ENCODE measurements around the gene CBX2. TPM values are rescaled to one million over a fixed set of nuclear protein-coding genes. Genes with fewer than 3 reads are reported as not detected.
A peak's percentile ranks its signal among the peaks of the same experiment; 100 is the strongest.

The CBX2 gene
- total RNA-seq, 1 experiment from 2014 or later: 79.4 TPM

GRCh38 chr17:79788989-79789942 lies 11.3 kb downstream of the CBX2 start:
- H3K18ac ChIP-seq (ENCODE audit: insufficient read length, low read depth, low read length): peak overlapping the region; percentile 85
- H3K9me3 ChIP-seq (ENCODE audit: control insufficient read depth, low read depth, low read length): no peaks in the 10 kb centered on the region
- DNase-seq: peak; percentile 93
- no peak overlapping the region for H2BK120ac ChIP-seq (ENCODE audit: low read depth, low read length, poor library complexity, severe bottlenecking)
- H2BK5ac ChIP-seq (ENCODE audit: insufficient read length, low read length): no peak overlapping the region
- H4K5ac ChIP-seq (ENCODE audit: insufficient read length, low read depth, low read length): no peak overlapping the region
- peaks cover 8% of the 10 kb centered on the region for H3K4me1 ChIP-seq (ENCODE audit: insufficient read depth, low read length)
- H3K36me3 Mint-ChIP-seq (ENCODE audit: insufficient read depth in 1 of 3, low read depth in 3 of 3): peaks cover 4 to 18% (median 10%) of the 10 kb centered on the region in 3 experiments; a peak in 6 of 7 replicates
- no peaks in the 10 kb centered on the region for H3K79me1 ChIP-seq (ENCODE audit: insufficient read depth, low read depth, low read length, poor library complexity, severe bottlenecking)
- H2AK5ac ChIP-seq (ENCODE audit: insufficient read length, low read length): no peak overlapping the region
- TF ChIP-seq CTCF (conservative IDR thresholded peaks at IDR 0.05): no peak
- H4K91ac ChIP-seq (ENCODE audit: insufficient read length, low read depth, low read length): no peak overlapping the region
- H3K4me2 ChIP-seq (ENCODE audit: insufficient read depth, insufficient read length, low read length): peak overlapping the region; percentile 54
- peaks cover 6% of the 10 kb centered on the region for H3K23me2 ChIP-seq (ENCODE audit: insufficient read length, low read depth, low read length, poor library complexity, severe bottlenecking)
- H2BK15ac ChIP-seq (ENCODE audit: low read depth, low read length): no peak overlapping the region
- no peak overlapping the region for H3T11ph ChIP-seq (ENCODE audit: low read length)
- H3K4me1 Mint-ChIP-seq: peaks cover 38 to 57% of the 10 kb centered on the region in 2 experiments
- no peak overlapping the region for H3K4ac ChIP-seq (ENCODE audit: low read depth, low read length)
- H3K56ac ChIP-seq (ENCODE audit: insufficient read length, low read depth, low read length): no peak overlapping the region
- H2AFZ ChIP-seq (ENCODE audit: low read length): no peak overlapping the region
- H2BK20ac ChIP-seq (ENCODE audit: low read depth, low read length, poor library complexity, severe bottlenecking): no peak overlapping the region
- H3K27me3 ChIP-seq (ENCODE audit: insufficient read depth, low read length): peaks cover 51% of the 10 kb centered on the region
- peak overlapping the region; percentile 61; the same call in 1 of the 2 replicates for H3K14ac ChIP-seq (ENCODE audit: insufficient read depth, low read length)
- H3K4me3 Mint-ChIP-seq: peak overlapping the region; percentile 59 to 70
- H3K79me2 ChIP-seq (ENCODE audit: insufficient read depth, low read length): no peaks in the 10 kb centered on the region
- H3K27ac Mint-ChIP-seq: peak overlapping the region in 1 of 3 experiments; percentile 62; a peak in 1 of 7 replicates
- H2BK12ac ChIP-seq (ENCODE audit: insufficient read length, low read depth, low read length): no peak overlapping the region
- H3K23ac ChIP-seq (ENCODE audit: insufficient read length, low read depth, low read length): no peak overlapping the region
- H3K9ac ChIP-seq (ENCODE audit: extremely low read depth, insufficient read length, low read length): no peak overlapping the region
- no CpG with 5 or more reads among the region's 52 CpGs for WGBS (ENCODE audit: extremely low coverage, insufficient read length, low lambda C conversion rate)
- H3K27me3 Mint-ChIP-seq (ENCODE audit: low read depth): peaks cover 86% of the 10 kb centered on the region
- no peak overlapping the region for H4K8ac ChIP-seq (replicated peaks; ENCODE audit: insufficient read length, low read depth, low read length)
- H3K27ac ChIP-seq (ENCODE audit: insufficient read length, low read depth, low read length): no peak overlapping the region
- peaks cover 0 to 3% of the 10 kb centered on the region in 2 experiments; a peak in 1 of 5 replicates for H3K9me3 Mint-ChIP-seq
- H4K20me1 ChIP-seq (ENCODE audit: control insufficient read depth, insufficient read depth, insufficient read length): peaks cover 9% of the 10 kb centered on the region
